CD4-positive, CD25-positive, alpha-beta regulatory T cell (primary cell): ENCODE measurements around the gene F8A1. TPM values are rescaled to one million over a fixed set of nuclear protein-coding genes. Genes with fewer than 3 reads are reported as not detected.
A peak's percentile ranks its signal among the peaks of the same experiment; 100 is the strongest.
"Not testable (repeated sequence)": the region's sequence is repeated elsewhere in the genome, so short reads cannot be mapped to it uniquely, and the experiment has no call there.

Experiments
- ATAC-seq, 2 donors: fragments of 150-1000 bp; cut with Tn5 transposase; one replicate each; pipeline ENCODE4 v1.10.0; 2021; ENCODE audit warnings: low read depth in 2 of 2, moderate number of reproducible peaks in 2 of 2, moderate library complexity in 1 of 2
- DNase-seq, 3 donors: peaks; one replicate each; pipeline versions ENCODE4 v3.0.0 to v3.0.0-alpha.2; 2012 to 2022; ENCODE audit warnings: mixed read lengths in 1 of 3
- H3K27ac ChIP-seq: one replicate; pipeline ENCODE4 v1.7.0; 2013; ENCODE audit warnings: mild to moderate bottlenecking, low read length; ENCODE audit not compliant: insufficient read depth, poor library complexity, severe bottlenecking
- H3K27me3 ChIP-seq: one replicate; pipeline ENCODE4 v1.7.0; 2013; ENCODE audit warnings: low read length; ENCODE audit not compliant: control insufficient read depth, insufficient read depth
- H3K36me3 ChIP-seq: one replicate; pipeline ENCODE4 v1.7.0; 2013; ENCODE audit warnings: mild to moderate bottlenecking, low read length, moderate library complexity; ENCODE audit not compliant: control insufficient read depth, insufficient read depth
- H3K4me1 ChIP-seq: 2 replicates; pipeline ENCODE4 v1.7.0; 2013; ENCODE audit warnings: mild to moderate bottlenecking, low read length; ENCODE audit not compliant: insufficient read depth, control insufficient read depth, poor library complexity, severe bottlenecking
- H3K4me3 ChIP-seq: one replicate; pipeline ENCODE4 v1.7.0; 2013; ENCODE audit warnings: low read depth, mild to moderate bottlenecking, low read length, moderate library complexity
- H3K9me3 ChIP-seq, 2 experiments: 1 replicate in 1 of 2; 2 replicates in 1 of 2; pipeline ENCODE4 v1.7.0; 2013; ENCODE audit warnings: low read length in 2 of 2, mild to moderate bottlenecking in 1 of 2, moderate library complexity in 1 of 2; ENCODE audit not compliant: control insufficient read depth in 2 of 2
- H3K27ac Mint-ChIP-seq, 3 donors: one replicate each; pipeline ENCODE4 v1.8.0; 2020 to 2022; ENCODE audit warnings: mild to moderate bottlenecking in 3 of 3, mixed read lengths in 3 of 3, moderate library complexity in 2 of 3
- H3K27me3 Mint-ChIP-seq: one replicate; pipeline ENCODE4 v1.8.0; 2022; ENCODE audit warnings: mild to moderate bottlenecking, mixed read lengths
- H3K36me3 Mint-ChIP-seq: one replicate; pipeline ENCODE4 v1.8.0; 2020; ENCODE audit warnings: mixed read lengths
- H3K4me1 Mint-ChIP-seq, 4 donors: one replicate each; pipeline ENCODE4 v1.8.0; 2020 to 2022; ENCODE audit warnings: mixed read lengths in 4 of 4, mild to moderate bottlenecking in 1 of 4
- H3K4me3 Mint-ChIP-seq, 4 donors: one replicate each; pipeline ENCODE4 v1.8.0; 2020 to 2022; ENCODE audit warnings: mild to moderate bottlenecking in 4 of 4, mixed read lengths in 4 of 4, moderate library complexity in 3 of 4
- H3K9me3 Mint-ChIP-seq, 7 donors: one replicate each; pipeline ENCODE4 v1.8.0; 2020 to 2022; ENCODE audit warnings: mixed read lengths in 7 of 7, mild to moderate bottlenecking in 3 of 7, moderate library complexity in 2 of 7
- polyA plus RNA-seq, 4 donors: library from polyadenylated mRNA; unstranded; fragments of 300-500 nt; fragmentation: Illumina TruSeq; gene quantifications; one replicate each; pipeline ENCODE4 v1.2.3, GENCODE V29; 2021
- total RNA-seq: library from RNA; stranded (reverse); gene quantifications from one replicate; pipeline ENCODE4 v1.2.3, GENCODE V29; 2022

Gene F8A1
- total RNA-seq (24.8 TPM), polyA plus RNA-seq (10 to 100 TPM; 17.6 to 50.2 (median 23.9) TPM)

DNA sequence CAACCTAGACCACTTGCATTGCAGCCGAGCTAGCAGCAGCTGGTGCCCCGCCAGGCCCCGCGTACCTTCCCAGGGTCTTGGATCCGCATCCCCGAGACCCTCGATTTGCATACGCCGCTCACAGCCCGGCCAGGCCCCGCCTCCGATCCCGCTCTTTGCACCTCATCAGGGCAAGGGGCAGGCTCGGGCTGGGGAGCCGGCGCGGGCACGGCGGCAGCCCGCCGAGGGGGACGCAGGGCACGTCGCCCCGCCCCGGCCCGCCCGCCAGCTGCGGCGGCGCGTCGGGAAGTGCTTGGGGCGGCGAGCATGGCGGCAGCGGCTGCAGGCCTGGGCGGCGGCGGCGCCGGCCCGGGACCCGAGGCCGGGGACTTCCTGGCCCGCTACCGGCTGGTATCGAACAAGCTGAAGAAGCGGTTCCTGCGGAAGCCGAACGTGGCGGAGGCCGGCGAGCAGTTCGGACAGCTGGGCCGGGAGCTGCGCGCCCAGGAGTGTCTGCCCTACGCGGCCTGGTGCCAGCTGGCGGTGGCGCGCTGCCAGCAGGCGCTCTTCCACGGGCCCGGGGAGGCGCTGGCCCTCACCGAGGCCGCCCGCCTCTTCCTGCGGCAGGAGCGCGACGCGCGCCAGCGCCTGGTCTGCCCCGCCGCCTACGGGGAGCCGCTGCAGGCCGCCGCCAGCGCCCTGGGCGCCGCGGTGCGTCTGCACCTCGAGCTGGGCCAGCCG is at the start of gene F8A1:
Gene F8A1 (plus strand): TSS at position 287 of the 720 bp plus-strand sequence. CDS start 20 bp downstream, at position 307.
- not testable (repeated sequence) for H3K27ac Mint-ChIP-seq, H3K9me3 ChIP-seq, H3K4me1 ChIP-seq, H3K27me3 Mint-ChIP-seq, H3K4me3 ChIP-seq, H3K9me3 Mint-ChIP-seq, H3K27ac ChIP-seq, H3K27me3 ChIP-seq, H3K4me3 Mint-ChIP-seq, H3K36me3 ChIP-seq, H3K36me3 Mint-ChIP-seq
- DNase-seq (peak in 1 of 3 donors; percentile 30), ATAC-seq (peak; percentile 76 to 79)
- peaks cover 0 to 13% (median 9%) of the 10 kb centered on the region in 4 donors for H3K4me1 Mint-ChIP-seq

DNA sequence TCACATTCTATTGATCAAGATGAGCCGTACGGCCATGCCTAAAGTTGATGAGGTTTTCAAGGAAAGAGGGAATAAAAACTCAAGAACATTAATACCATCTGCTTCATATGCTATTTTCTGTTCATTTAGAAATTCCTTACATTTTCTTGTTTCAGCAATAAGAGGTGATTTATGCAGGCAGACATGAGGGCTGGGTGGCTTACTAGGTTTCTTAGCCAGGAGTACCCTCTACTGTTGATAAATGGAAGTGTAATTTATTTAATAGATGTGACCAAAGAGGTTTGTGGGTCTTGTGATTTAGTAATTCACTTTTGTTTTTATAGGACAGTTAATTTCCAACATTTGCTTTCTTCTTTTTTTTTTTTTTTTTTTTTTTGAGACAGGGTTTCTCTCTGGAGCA is 45.3 kb upstream of the F8A1 start:
- Histone ChIP-seq H3K27ac (no peak overlapping the region), H3K4me1 (no peaks in the 10 kb centered on the region), H3K27me3 (no peaks in the 10 kb centered on the region), H3K9me3 (no peaks in the 10 kb centered on the region), H3K36me3 (no peaks in the 10 kb centered on the region), H3K4me3 (no peak overlapping the region)
- no peak overlapping the region for H3K27ac Mint-ChIP-seq
- ATAC-seq, result peak; percentile 43 to 64
- H3K9me3 Mint-ChIP-seq, result no peaks in the 10 kb centered on the region
- no peaks in the 10 kb centered on the region for H3K36me3 Mint-ChIP-seq
- no peak overlapping the region for H3K4me3 Mint-ChIP-seq
- H3K4me1 Mint-ChIP-seq, result no peaks in the 10 kb centered on the region
- no peaks in the 10 kb centered on the region for H3K27me3 Mint-ChIP-seq
- peak in 2 of 3 donors; percentile 49 to 71 for DNase-seq

DNA sequence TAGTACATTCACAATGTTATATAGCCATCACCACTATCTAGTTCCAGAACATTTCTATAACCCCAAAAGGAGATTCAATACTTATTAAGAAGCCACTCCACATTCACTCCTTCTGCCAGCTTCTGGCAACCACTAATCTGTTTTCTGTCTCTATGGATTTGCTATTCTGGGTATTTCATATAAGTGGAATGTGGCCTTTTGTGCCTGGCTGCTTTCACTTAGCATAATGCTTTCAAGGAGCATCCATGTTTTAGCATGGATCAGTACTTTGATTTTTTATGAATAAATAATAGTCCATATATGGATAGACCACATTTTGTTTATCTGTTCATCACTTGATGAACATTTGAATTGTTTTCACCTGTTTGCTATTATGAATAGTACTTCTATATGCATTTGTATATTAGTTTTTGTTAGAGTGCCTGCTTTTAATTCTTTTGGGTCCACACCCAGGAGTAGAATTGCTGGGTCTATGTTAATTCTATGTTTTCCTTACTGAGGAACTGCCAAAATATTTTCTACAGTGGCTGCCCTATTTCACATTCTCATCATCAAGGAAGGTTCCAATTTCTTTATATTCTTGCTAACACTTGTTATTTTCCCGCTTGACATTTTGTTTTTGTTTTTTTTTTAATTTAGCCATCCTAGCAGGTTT is 35.1 kb upstream of the F8A1 start:
- H3K4me3 Mint-ChIP-seq, result no peak overlapping the region
- H3K27me3 Mint-ChIP-seq, result no peaks in the 10 kb centered on the region
- peaks cover 2% of the 10 kb centered on the region for H3K36me3 Mint-ChIP-seq
- no peaks in the 10 kb centered on the region for H3K4me1 Mint-ChIP-seq
- no peaks in the 10 kb centered on the region for H3K4me1 ChIP-seq
- no peak overlapping the region for H3K4me3 ChIP-seq
- DNase-seq (no peak), ATAC-seq (no peak)
- peaks cover 0 to 3% (median 0%) of the 10 kb centered on the region in 7 donors for H3K9me3 Mint-ChIP-seq
- no peak overlapping the region for H3K27ac ChIP-seq
- H3K36me3 ChIP-seq, result no peaks in the 10 kb centered on the region
- H3K27me3 ChIP-seq, result no peaks in the 10 kb centered on the region
- H3K9me3 ChIP-seq, result no peaks in the 10 kb centered on the region
- H3K27ac Mint-ChIP-seq, result no peak overlapping the region

DNA sequence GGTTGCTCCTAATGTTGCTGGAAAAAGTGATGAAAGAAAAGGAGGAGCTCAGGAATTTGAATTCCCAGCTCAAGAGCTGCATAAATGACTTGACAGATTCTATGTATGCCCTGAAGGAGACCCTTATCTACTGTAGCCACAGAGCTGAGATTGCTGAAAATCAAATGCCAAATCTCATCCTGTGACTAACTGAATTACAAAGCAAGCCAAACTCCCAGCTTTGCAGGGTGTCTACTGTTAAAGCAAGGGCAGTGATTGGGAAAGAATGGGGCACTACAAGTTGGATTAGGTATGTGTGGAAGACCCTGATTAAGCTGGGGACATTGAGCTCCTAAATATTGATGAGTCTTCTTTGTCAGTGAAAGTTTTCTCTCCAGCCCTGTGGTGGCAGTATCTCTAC is 30.9 kb upstream of the F8A1 start:
- no peaks in the 10 kb centered on the region for H3K36me3 ChIP-seq
- no peak for DNase-seq
- no peaks in the 10 kb centered on the region for H3K27me3 ChIP-seq
- no peaks in the 10 kb centered on the region for H3K9me3 ChIP-seq
- no peak overlapping the region for H3K4me3 ChIP-seq
- no peaks in the 10 kb centered on the region for H3K4me1 Mint-ChIP-seq
- no peak overlapping the region for H3K27ac Mint-ChIP-seq
- no peaks in the 10 kb centered on the region for H3K27me3 Mint-ChIP-seq
- no peaks in the 10 kb centered on the region for H3K4me1 ChIP-seq
- H3K27ac ChIP-seq, result no peak overlapping the region
- no peaks in the 10 kb centered on the region for H3K9me3 Mint-ChIP-seq
- H3K4me3 Mint-ChIP-seq, result no peak overlapping the region
- ATAC-seq, result no peak
- H3K36me3 Mint-ChIP-seq, result peaks cover 8% of the 10 kb centered on the region

DNA sequence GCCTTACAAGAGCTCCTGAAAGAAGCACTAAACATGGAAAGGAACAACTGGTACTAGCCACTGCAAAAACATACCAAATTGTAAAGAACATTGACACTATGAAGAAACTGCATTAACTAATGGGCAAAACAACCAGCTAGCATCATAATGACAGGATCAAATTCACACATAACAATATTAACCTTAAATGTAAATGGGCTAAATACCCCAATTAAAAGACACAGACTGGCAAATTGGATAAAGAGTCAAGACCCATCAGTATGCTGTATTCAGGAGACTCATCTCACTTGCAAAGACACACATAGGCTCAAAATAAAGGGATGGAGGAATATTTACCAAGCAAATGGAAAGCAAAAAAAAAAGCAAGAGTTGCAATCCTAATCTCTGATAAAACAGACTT is 17.6 kb upstream of the F8A1 start:
- H3K4me1 Mint-ChIP-seq, DNase-seq, H3K27me3 ChIP-seq, H3K4me3 Mint-ChIP-seq, ATAC-seq, H3K9me3 ChIP-seq, H3K4me1 ChIP-seq, H3K27ac ChIP-seq, H3K36me3 Mint-ChIP-seq, H3K36me3 ChIP-seq, H3K27me3 Mint-ChIP-seq, H3K4me3 ChIP-seq: not testable (repeated sequence)
- Mint-ChIP-seq H3K27ac (peak overlapping the region in 1 of 3 donors; percentile 43), H3K9me3 (peaks cover 0 to 24% (median 5%) of the 10 kb centered on the region in 7 donors)

DNA sequence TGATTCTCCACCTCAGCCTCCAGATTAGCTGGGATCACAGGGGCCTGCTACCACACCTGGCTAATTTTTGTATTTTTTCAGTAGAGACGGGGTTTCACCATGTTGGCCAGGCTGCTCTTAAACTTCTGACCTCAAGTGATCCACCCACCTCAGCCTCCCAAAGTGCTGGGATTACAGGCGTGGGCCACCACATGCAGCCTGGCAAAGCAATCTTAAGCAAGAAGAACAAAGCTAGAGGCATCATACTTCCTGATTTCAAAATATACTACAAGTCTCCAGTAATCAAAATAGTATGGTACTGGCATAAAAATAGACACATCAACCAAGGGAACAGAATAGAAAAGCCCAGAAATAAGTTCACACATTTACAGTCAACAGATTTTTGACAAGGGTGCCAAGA is 12.8 kb upstream of the F8A1 start:
- no peak for DNase-seq
- H3K27ac Mint-ChIP-seq, result no peak overlapping the region
- no peak for ATAC-seq

DNA sequence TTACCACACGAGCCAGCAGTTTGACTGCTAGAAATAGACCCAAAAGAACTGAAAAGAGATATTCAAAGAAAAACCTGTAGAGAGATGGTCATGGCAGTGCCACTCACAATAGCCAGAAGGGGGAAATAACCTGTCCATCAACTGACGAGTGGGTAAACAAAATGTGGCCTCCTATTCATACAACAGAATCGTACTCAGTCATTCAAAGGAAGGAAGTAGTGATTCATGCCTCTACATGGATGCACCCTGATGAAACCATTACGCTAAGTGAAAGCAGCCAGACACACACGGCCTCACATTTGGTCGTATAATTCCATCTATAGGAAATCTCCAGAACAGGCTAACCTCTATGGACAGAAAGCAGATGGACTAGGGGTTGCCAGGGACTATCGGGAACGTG is 2.1 kb upstream of the F8A1 start:
- H3K4me3 ChIP-seq, H3K9me3 Mint-ChIP-seq, H3K36me3 ChIP-seq, H3K27me3 ChIP-seq, H3K9me3 ChIP-seq, ATAC-seq, H3K27ac ChIP-seq, H3K27ac Mint-ChIP-seq, H3K4me1 ChIP-seq, H3K36me3 Mint-ChIP-seq, DNase-seq, H3K27me3 Mint-ChIP-seq, H3K4me3 Mint-ChIP-seq, H3K4me1 Mint-ChIP-seq: not testable (repeated sequence)

More for the DNA sequence above, 12.8 kb upstream of the F8A1 start:
- Histone ChIP-seq H3K27me3 (no peaks in the 10 kb centered on the region), H3K36me3 (no peaks in the 10 kb centered on the region), H3K4me3 (no peak overlapping the region), H3K4me1 (no peaks in the 10 kb centered on the region), H3K27ac (no peak overlapping the region), H3K9me3 (no peaks in the 10 kb centered on the region)
- no peaks in the 10 kb centered on the region for H3K4me1 Mint-ChIP-seq
- no peaks in the 10 kb centered on the region for H3K36me3 Mint-ChIP-seq
- no peak overlapping the region for H3K4me3 Mint-ChIP-seq
- no peaks in the 10 kb centered on the region for H3K27me3 Mint-ChIP-seq
- H3K9me3 Mint-ChIP-seq, result peaks cover 0 to 10% (median 4%) of the 10 kb centered on the region in 7 donors

DNA sequence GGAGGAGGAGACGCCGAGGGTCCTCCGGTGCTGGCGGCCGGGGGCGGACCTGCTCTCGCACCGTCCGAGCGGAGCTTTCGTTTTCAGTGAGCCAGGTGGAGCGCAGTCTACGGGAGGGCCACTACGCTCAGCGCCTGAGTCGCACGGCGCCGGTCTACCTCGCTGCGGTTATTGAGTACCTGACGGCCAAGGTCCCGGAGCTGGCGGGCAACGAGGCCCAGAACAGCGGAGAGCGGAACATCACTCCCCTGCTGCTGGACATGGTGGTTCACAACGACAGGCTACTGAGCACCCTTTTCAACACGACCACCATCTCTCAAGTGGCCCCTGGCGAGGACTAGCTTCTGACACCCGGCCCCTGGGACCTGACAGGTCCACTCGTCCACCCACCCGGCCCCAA is 1.1 kb upstream of the F8A1 start:
- not testable (repeated sequence) for H3K9me3 Mint-ChIP-seq, H3K27me3 Mint-ChIP-seq, H3K36me3 Mint-ChIP-seq, H3K9me3 ChIP-seq, H3K4me1 Mint-ChIP-seq, H3K4me3 Mint-ChIP-seq, H3K27me3 ChIP-seq, H3K4me1 ChIP-seq, H3K27ac Mint-ChIP-seq, H3K4me3 ChIP-seq, H3K36me3 ChIP-seq, ATAC-seq, DNase-seq, H3K27ac ChIP-seq
